GM21576 (cell line): Measurements from ENCODE around the gene HMGN1.

Experiments used
- ATAC-seq: cut with Tn5 transposase; IDR thresholded peaks from one replicate; pipeline ENCODE4 v1.9.1; 2021; ENCODE audit warnings: mild to moderate bottlenecking, moderate library complexity; ENCODE audit not compliant: unreplicated experiment

Gene HMGN1

GRCh38 chr21:39311164-39311563 is 37.7 kb downstream of the HMGN1 start:
- ATAC-seq, result no peak

- no peak for ATAC-seq
These were observed 41.4 kb downstream of the HMGN1 start for GRCh38 chr21:39307466-39307865.

GRCh38 chr21:39300587-39300986 is 48.3 kb downstream of the HMGN1 start:
- ATAC-seq, result no peak

GRCh38 chr21:39296891-39297290 is 52.0 kb downstream of the HMGN1 start:
- no peak for ATAC-seq
